Motor neuron (in vitro differentiated cells): ENCODE results near the gene GPR39. TPM values are rescaled to one million over a fixed set of nuclear protein-coding genes. Genes with fewer than 3 reads are reported as not detected.
A peak's percentile ranks its signal among the peaks of the same experiment; 100 is the strongest.

Experiments used
- ATAC-seq, 8 experiments: fragments of 200-7000 bp; cut with Tn5 transposase; replicated peaks in 6 of 8; 2 replicates each; pipeline ENCODE4 v1.8.0; 2021; ENCODE audit warnings: mild to moderate bottlenecking in 8 of 8, moderate library complexity in 8 of 8
- H3K27ac ChIP-seq, 2 donors: fragments of 250-450 bp; sonication (Bioruptor Pico); 2 replicates each; pipeline ENCODE4 v1.9.0; 2021; ENCODE audit warnings: antibody characterized with exemption in 2 of 2, mild to moderate bottlenecking in 2 of 2, moderate library complexity in 1 of 2
- H3K4me1 ChIP-seq, 2 donors: fragments of 250-450 bp; sonication (Bioruptor Pico); replicated peaks in 1 of 2; 2 replicates each; pipeline ENCODE4 v1.6.1; 2021; ENCODE audit warnings: antibody characterized with exemption in 2 of 2, mild to moderate bottlenecking in 2 of 2, moderate library complexity in 1 of 2
- H3K4me3 ChIP-seq, 5 donors: fragments of 250-450 bp; sonication (Bioruptor Pico); 2 replicates each; pipeline ENCODE4 v1.9.0; 2021; ENCODE audit warnings: antibody characterized with exemption in 5 of 5, mild to moderate bottlenecking in 5 of 5, moderate library complexity in 4 of 5
- WGBS, 10 experiments: fragments of 450-650 bp; shearing (Covaris generic); methylation state at CpG; one replicate each; pipeline ENCODE4 v1.0.0; 2022; 5-methylcytosine and 5-hydroxymethylcytosine counted together
- in situ Hi-C, 9 experiments: fragments of 400-800 bp; cut with MboI; loops; one replicate each; pipeline ENCODE4 v1.15.0; 2021; ENCODE audit warnings: low sequenced_read_pairs in 9 of 9, low pct_unique_long_range_greater_than_20kb in 2 of 9; ENCODE audit not compliant: unreplicated experiment in 9 of 9
- total RNA-seq, 8 experiments: library from RNA; unstranded; fragments of 300-600 nt; gene quantifications; 2 replicates each; pipeline versions ENCODE4 v1.2.3 to v1.2.4, GENCODE V29; 2022

The GPR39 gene
- total RNA-seq, 8 experiments from 2014 or later: 0.38 to 1.3 (median 0.82) TPM; not detected in 2

- in situ Hi-C loops: no loop called here
- Histone ChIP-seq H3K4me3 (no peak overlapping the region), H3K27ac (no peak overlapping the region), H3K4me1 (peaks cover 21 to 25% of the 10 kb centered on the region in 2 donors)
- ATAC-seq: no peak
- WGBS, 10 experiments: 0 to 100% (median 82%) methylated on average over 1 of the region's 1 CpG
Measured at GRCh38 chr2:132465917-132466316, 49.3 kb downstream of the GPR39 start.

GRCh38 chr2:132466428-132467028 is 49.9 kb downstream of the GPR39 start:
- Histone ChIP-seq H3K27ac (no peak overlapping the region), H3K4me1 (peaks cover 27 to 32% of the 10 kb centered on the region in 2 donors), H3K4me3 (no peak overlapping the region)
- ATAC-seq: no peak
- in situ Hi-C loops: no loop called here
- WGBS, 10 experiments: 11 to 86% (median 63%) methylated on average over 1 of the region's 1 CpG; no CpG with 5 or more reads in 6 of the 10 experiments

GRCh38 chr2:132468821-132469675 is 52.4 kb downstream of the GPR39 start:
- WGBS, 10 experiments: 20 to 85% (median 37%) methylated on average over 1 to 5 of the region's 9 CpGs; no CpG with 5 or more reads in 1 of the 10 experiments
- peak in 2 of 8 experiments; percentile 26 to 29 for ATAC-seq
- H3K27ac ChIP-seq: peak overlapping the region in 1 of 2 donors; percentile 2
- H3K4me3 ChIP-seq: no peak overlapping the region
- in situ Hi-C loops: no loop called here
- peaks cover 29 to 33% of the 10 kb centered on the region in 2 donors for H3K4me1 ChIP-seq

GRCh38 chr2:132470746-132471145 is 54.1 kb downstream of the GPR39 start:
- Histone ChIP-seq H3K4me1 (peaks cover 32 to 36% of the 10 kb centered on the region in 2 donors), H3K4me3 (no peak overlapping the region), H3K27ac (peak overlapping the region; percentile 3 to 62)
- in situ Hi-C loops: no loop called here
- ATAC-seq: peak in 3 of 8 experiments; percentile 42 to 67 (median 54)
- WGBS, 10 experiments: no CpG with 5 or more reads among the region's 2 CpGs

- H3K4me1 ChIP-seq: peaks cover 37 to 43% of the 10 kb centered on the region in 2 donors
- H3K27ac ChIP-seq: no peak overlapping the region
- in situ Hi-C loops: no loop called here
- no peak overlapping the region for H3K4me3 ChIP-seq
- WGBS, 10 experiments: 80 to 100% (median 100%) methylated on average over 1 to 2 of the region's 2 CpGs; no CpG with 5 or more reads in 3 of the 10 experiments
- ATAC-seq: no peak
Measured at GRCh38 chr2:132473174-132473883, 56.7 kb downstream of the GPR39 start.

- Histone ChIP-seq H3K4me1 (peaks cover 24 to 28% of the 10 kb centered on the region in 2 donors), H3K4me3 (no peak overlapping the region), H3K27ac (no peak overlapping the region)
- no peak for ATAC-seq
- WGBS, 10 experiments: 57 to 100% (median 89%) methylated on average over 1 to 2 of the region's 2 CpGs; no CpG with 5 or more reads in 4 of the 10 experiments
- in situ Hi-C loops: no loop called here
Measured at GRCh38 chr2:132475615-132476014, 59.0 kb downstream of the GPR39 start.

- Histone ChIP-seq H3K4me1 (peaks cover 13 to 17% of the 10 kb centered on the region in 2 donors), H3K4me3 (no peak overlapping the region), H3K27ac (no peak overlapping the region)
- WGBS, 10 experiments: 0 to 100% (median 68%) methylated on average over 1 to 4 of the region's 4 CpGs; no CpG with 5 or more reads in 4 of the 10 experiments
- ATAC-seq: no peak
- in situ Hi-C loops: no loop called here
Measured at GRCh38 chr2:132477436-132477835, 60.8 kb downstream of the GPR39 start.

- peak in 1 of 8 experiments; percentile 56 for ATAC-seq
- no peak overlapping the region for H3K4me3 ChIP-seq
Measured at GRCh38 chr2:132477962-132478361, 61.4 kb downstream of the GPR39 start.

GRCh38 chr2:132478461-132479105 is 62.0 kb downstream of the GPR39 start:
- in situ Hi-C loops: no loop called here
- Histone ChIP-seq H3K27ac (no peak overlapping the region), H3K4me3 (no peak overlapping the region), H3K4me1 (peaks cover 13 to 17% of the 10 kb centered on the region in 2 donors)
- peak in 1 of 8 experiments; percentile 41 for ATAC-seq
- 0 to 82% (median 49%) methylated on average over 1 to 3 of the region's 3 CpGs; no CpG with 5 or more reads in 1 of the 10 experiments for WGBS, 10 experiments

More at GRCh38 chr2:132477962-132478361, 61.4 kb downstream of the GPR39 start:
- Histone ChIP-seq H3K27ac (no peak overlapping the region), H3K4me1 (peaks cover 13 to 17% of the 10 kb centered on the region in 2 donors)
- 0 to 90% (median 74%) methylated on average over 1 to 2 of the region's 2 CpGs for WGBS, 10 experiments
- in situ Hi-C loops: no loop called here

GRCh38 chr2:132479155-132479554 is 62.5 kb downstream of the GPR39 start:
- Histone ChIP-seq H3K27ac (no peak overlapping the region), H3K4me1 (peaks cover 12 to 17% of the 10 kb centered on the region in 2 donors), H3K4me3 (no peak overlapping the region)
- ATAC-seq: peak in 1 of 8 experiments; percentile 73
- 40 to 95% (median 78%) methylated on average over 2 to 8 of the region's 8 CpGs for WGBS, 10 experiments
- in situ Hi-C loops: no loop called here

GRCh38 chr2:132482821-132483220 is 66.2 kb downstream of the GPR39 start:
- no peak for ATAC-seq
- peaks cover 8 to 15% of the 10 kb centered on the region in 2 donors for H3K4me1 ChIP-seq
- WGBS, 10 experiments: 25 to 93% (median 60%) methylated on average over 2 to 3 of the region's 3 CpGs; no CpG with 5 or more reads in 3 of the 10 experiments
- H3K27ac ChIP-seq: no peak overlapping the region
- in situ Hi-C loops: no loop called here
- H3K4me3 ChIP-seq: no peak overlapping the region

GRCh38 chr2:132484144-132484543 is 67.5 kb downstream of the GPR39 start:
- ATAC-seq: no peak
- in situ Hi-C loops: no loop called here
- 30 to 100% (median 88%) methylated on average over 1 of the region's 1 CpG; no CpG with 5 or more reads in 3 of the 10 experiments for WGBS, 10 experiments
- Histone ChIP-seq H3K4me3 (no peak overlapping the region), H3K4me1 (peaks cover 0 to 1% of the 10 kb centered on the region in 2 donors), H3K27ac (no peak overlapping the region)
